HT1080 (cell line): ENCODE data around the gene TPPP2. TPM values are rescaled to one million over a fixed set of nuclear protein-coding genes. Genes with fewer than 3 reads are reported as not detected.
"Not testable (repeated sequence)": the region's sequence is repeated elsewhere in the genome, so short reads cannot be mapped to it uniquely, and the experiment has no call there.

Experiments used
- DNase-seq: peaks from one replicate; pipeline ENCODE4 v3.0.0-alpha.2; 2015; ENCODE audit warnings: low read depth
- polyA plus RNA-seq, 2 experiments: library from polyadenylated mRNA; depleted of rRNA; stranded (reverse); fragments of >200 nt; gene quantifications; 2 replicates each; pipeline ENCODE4 v1.2.3, GENCODE V29; 2015
- total RNA-seq: library from RNA; depleted of rRNA; stranded (reverse); fragments of >200 nt; shearing (Covaris generic); gene quantifications from 2 replicates; pipeline ENCODE4 v1.2.3, GENCODE V29; 2014; rRNA removed

The TPPP2 gene
- not detected in 2 replicates for total RNA-seq
- not detected in 2 replicates for polyA plus RNA-seq (2015; cell fraction: cytosol; rRNA removed)
- polyA plus RNA-seq (2015; cell fraction: nucleus; rRNA removed), result not detected in 2 replicates

DNA sequence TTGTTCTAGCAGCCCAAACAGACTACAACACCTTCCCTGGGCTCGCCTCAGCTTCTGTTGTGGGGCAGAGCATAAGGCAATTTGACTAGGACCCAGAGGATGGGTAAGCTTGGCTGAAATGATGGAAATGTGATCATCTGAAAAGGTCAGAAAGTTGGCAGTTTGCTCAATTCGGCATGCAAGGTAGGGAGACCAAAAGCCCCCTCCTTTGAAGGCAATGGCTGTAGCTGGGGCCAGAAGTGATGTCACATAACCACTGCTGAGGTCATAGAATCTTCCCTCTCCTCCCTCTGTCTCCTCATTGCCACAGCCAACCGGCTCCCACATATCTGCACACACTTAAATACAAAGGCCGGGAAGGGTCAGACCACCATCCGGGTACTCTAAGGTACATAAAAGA is at the start of gene TPPP2:
Gene TPPP2, plus strand, starts transcription at position 301 of the 400 bp plus-strand sequence. CDS start 365 bp downstream, outside the sequence.
- no peak for DNase-seq

DNA sequence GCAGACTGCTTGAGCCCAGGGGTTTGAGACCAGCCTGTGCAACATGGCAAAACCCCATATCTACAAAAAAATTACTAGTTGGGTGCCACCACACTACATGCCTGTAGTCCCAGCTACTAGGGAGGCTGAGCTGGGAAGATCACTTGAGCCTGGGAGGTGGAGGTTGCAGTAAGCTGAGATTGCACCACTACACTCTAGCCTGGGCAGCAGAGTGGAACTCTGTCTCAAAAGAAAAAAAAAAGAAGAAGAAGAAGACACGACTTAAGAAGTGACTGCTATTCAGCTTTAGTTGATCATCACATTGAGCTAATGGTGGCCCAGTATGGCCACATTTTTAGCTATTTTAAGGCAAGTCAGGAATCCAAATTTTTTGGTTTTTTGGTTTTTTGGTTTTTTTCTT is 49.1 kb upstream of the TPPP2 start:
- DNase-seq, result no peak

DNA sequence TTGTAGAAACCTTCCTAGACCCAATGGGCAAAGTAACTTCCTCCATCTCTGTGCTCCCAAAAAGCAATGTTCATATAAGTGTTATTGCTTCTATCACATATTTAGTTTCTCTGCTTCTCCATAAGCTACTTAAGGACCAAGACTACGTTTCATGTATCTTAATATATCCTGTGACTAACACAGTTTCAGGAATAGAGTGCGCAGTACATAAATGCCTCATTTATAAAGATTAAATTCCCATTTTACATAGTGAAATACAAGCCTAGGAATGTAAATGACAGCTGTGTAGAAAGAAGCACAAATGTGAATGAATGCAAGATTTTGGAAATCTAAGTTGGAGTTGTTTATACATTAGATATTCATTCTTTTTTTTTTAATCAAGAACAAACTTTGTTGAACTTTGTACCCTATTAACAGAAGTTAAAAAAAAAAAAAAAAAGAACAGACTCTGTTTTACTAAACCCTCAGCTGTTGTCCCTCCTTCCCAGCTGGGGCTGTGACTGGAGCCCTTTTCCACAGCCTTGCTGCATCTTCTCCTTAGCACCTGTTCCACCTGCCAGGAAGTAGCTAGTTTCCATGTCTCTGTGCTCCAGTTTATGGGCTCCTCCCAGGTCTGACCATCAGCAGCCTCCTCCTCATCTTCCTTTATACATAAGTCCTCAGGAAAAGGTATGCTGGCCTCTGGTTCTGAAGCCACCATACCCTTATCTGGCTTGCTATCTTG is 47.2 kb upstream of the TPPP2 start:
- DNase-seq, result no peak

DNA sequence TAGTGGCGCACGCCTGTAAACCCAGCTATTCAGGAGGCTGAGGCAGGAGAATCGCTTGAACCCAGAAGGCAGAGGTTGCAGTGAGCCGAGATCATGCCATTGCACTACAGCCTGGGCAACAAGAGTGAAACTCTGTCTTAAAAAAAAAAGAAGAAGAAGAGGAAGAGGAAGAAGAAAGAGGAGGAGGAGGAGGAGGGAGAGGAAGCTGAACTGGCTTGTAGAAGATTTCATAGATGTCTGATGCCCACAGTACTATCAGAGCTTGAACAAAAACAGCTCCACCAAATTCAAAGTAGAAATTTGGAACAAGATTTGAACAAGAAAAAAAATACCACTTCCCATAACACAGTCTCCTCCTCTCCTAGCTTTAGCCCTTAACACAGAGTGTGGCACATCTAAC is 44.4 kb upstream of the TPPP2 start:
- not testable (repeated sequence) for DNase-seq

DNA sequence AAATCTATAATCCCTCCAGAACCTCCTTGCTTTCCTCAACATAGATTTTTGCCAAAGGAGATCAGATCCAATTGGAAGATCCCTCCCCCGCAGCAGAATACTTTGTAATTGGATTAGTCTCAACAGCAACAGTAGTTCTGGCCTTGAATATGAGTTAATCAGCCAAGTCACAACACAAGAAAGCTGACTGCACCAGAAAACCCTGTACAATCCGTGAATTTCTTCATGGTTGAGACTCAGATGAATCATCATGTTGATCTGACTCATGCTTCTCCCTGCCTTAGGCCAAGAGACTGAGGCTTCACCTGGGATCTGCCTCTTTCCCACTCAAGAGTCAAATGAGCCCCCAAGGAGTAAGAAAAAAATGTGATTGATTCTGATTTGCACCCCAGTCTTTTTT is 43.2 kb upstream of the TPPP2 start:
- DNase-seq, result peak; percentile 92

DNA sequence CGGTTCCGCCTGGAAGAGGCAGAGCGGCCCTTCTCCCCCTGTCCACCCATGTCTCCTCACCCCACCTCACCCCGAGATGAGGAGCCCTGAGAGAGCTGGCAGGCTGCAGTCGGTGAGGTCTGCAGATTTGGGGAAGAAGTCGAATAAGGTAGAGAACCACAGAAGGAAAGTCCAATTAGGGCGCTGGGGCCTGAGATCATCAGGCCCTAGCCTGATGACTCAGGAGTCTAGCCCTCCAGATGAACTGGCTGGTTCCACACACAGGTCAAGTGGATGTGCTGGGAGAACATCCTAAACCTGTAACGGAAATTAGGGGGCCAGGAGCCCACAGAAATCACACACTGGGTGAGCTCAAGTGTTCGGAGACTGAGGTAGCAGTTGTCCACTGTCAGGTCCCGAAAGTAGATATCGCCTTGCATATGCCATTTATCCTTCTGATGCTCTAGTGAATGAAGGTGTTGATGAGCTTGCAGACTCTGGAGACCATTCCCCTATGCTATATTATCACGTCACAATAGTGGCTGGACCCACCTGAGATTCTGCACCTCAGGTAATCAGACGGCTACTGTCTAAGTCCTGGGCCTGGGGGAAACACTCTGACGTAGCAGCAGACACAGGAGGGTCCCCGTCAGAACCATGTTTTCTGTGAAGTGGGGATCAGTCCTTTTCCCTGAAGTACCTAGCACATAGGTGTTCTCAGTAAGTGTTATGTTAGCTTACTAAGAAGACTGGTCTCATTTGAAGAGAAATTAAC is 41.1 kb upstream of the TPPP2 start:
- no peak for DNase-seq

DNA sequence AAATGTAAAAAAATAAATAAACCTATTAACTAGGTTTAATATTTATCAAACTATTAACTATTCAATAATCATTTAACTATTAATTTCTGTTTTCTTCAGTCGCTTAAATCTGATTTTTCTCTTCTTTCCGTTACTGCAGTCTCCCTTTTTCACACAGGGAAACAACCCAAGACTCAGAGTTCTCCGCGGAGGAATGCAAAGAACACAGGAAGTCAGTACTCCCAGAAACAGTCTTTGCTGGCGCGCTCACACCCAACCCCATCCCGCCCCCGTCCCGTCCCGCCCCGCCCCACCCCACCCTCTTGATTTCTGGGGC is 40.6 kb upstream of the TPPP2 start:
- DNase-seq, result no peak

DNA sequence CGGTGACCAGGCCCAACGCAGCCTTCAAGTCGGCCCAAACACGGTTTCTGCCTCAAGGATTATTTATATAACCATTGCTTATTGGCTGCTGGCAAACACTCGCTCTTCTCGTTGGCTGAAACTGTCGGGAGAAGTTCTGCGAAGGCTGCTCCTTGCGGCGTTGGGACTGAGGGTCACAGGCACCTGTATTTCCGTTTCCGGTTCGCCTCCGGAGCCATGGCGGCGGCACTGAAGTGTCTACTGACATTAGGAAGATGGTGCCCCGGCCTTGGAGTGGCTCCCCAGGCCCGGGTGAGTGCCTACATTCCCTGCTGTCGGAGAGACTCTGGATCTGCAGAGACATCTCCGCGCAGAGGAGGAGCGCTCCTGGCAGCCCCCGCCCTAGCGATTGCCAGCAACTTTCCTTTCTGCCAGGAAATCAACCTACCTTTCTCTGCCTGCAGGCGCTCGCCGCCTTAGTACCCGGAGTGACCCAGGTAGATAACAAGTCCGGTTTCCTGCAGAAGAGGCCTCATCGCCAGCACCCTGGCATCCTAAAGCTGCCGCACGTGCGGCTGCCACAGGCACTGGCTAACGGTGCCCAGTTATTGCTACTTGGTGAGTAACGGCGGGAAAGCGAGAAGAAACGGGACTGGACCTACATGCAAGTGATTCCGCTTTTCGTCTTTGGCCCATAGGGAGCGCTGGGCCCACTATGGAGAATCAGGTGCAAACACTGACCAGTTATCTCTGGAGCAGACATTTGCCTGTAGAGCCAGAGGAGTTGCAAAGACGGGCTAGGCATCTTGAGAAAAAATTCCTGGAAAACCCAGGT is 40.0 kb upstream of the TPPP2 start, which contains the start of gene METTL17:
Gene METTL17, plus strand, starts transcription at position 194 of the 814 bp plus-strand sequence. Its CDS starts 23 bp downstream, at position 217.
- DNase-seq, result peak; percentile 96

DNA sequence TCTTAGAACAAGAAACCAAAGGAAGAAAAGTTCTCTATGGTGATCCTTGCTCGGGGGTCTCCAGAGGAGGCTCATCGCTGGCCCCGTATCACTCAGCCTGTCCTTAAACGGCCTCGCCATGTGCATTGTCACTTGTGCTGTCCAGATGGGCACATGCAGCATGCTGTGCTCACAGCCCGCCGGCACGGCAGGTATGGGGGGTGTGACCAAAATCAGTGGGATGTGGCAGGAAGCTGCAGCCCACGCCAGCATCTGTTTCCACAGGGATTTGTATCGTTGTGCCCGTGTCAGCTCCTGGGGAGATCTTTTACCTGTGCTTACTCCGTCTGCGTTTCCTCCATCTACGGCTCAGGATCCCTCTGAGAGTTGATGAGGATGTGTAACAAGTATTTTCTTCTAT is 33.5 kb upstream of the TPPP2 start:
- no peak for DNase-seq

DNA sequence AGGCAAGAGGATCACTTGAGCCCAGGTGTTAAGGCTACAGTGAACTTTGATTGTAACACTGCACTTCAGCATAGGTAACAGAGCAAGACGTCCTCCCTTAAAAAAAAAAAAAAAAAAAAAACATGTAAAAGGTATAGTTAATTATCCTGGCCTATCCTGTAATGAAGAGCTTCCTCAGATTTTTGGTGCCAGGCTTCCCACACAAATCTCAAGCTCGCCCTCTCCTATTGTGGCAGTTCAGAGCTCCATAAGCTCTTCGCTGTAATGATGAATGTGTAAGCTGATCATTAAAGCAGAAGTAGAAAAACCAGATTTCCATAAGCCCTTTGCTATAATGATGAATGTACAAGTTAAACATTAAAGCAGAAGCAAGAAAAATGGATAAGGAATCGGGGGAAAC is 32.9 kb upstream of the TPPP2 start:
- no peak for DNase-seq

DNA sequence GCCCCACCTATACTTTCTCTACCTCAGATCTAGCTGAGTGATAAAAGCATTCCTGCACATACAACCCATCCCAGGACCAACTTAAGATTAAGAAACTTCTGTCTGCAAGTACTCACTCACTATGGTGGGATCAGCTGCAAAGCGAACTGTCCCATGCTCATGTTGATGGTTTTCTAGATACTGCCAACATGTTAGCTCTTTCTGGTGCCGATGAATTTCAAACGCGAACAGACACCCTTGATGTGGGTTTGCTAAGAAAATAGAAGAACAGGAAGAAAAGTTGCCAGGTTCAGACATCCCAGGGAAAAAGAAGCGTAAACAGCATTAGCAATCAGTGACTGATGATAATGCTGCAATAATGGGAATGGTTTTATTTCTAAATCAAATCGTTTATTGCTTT is 32.5 kb upstream of the TPPP2 start:
- no peak for DNase-seq

DNA sequence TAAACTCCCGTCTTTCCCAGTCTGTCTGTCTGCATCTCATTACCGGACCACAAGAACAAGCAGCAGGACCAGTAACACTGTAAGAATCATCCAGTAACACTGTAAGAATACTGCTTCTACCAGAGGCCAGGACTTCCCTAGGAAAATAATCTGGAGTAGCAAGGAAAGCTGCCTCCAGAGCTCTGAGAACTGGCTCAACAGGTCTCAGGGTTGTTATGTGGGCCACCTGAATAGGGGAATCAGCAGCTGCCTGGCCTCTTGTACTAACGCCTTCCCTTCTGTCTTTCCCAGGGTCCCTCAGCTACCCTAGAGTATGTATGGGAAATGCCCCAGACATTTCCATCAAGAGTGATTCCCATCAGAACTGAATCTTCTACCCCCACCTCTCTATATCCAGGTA is 31.9 kb upstream of the TPPP2 start:
- DNase-seq, result no peak

DNA sequence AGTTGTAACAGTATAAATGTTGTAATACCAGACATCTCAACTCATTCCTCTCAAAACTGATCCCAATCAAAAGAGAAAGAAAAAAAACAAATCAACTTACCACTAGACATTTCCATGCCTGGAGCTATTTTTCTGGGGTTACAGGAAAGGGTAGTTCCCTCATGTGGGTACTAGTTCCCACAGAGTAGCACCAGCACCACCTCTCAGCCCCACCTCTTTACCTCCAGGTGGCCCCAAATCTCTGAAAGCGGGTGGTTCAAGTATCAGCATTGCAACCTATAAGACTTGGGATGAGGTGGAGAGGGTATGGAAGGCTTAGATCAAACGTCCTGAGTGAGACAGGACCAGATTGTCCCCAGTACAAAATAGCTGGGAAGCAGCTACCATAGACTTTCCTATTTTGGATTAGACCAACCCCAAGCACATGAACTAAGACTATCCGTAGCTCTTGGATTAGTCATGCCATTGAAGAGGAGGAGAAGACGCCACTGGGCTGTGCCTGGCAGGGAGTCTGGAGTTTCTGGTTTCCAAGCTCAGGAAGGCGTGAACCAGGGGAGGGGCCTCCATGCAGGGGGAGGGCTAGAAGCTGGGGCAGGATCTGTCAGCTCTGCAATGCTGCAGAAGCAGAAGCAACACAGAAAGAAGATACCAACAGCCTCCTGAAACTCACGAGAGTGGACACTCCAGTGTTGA is 31.2 kb upstream of the TPPP2 start, which contains the start of gene SLC39A2:
Gene SLC39A2, plus strand, starts transcription at position 620 of the 693 bp plus-strand sequence. CDS start 154 bp downstream, outside the sequence.
- peak; percentile 80 for DNase-seq

DNA sequence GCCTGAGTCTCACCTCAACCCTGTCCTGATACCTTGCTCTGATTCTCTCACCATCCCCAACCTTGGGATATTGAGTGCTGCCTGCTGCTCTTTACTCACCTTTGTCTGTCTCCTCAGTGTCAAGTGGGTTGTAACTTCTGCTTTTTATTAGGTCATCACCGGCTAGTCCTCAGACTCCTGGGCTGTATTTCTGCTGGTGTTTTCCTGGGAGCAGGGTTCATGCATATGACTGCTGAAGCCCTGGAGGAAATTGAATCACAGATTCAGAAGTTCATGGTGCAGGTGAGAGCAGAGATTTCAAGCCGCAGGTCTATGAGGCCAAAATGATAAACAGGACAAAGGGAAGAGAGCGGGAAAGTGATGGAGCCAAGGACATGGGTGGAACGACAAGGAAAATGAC is 30.4 kb upstream of the TPPP2 start:
- DNase-seq, result no peak

DNA sequence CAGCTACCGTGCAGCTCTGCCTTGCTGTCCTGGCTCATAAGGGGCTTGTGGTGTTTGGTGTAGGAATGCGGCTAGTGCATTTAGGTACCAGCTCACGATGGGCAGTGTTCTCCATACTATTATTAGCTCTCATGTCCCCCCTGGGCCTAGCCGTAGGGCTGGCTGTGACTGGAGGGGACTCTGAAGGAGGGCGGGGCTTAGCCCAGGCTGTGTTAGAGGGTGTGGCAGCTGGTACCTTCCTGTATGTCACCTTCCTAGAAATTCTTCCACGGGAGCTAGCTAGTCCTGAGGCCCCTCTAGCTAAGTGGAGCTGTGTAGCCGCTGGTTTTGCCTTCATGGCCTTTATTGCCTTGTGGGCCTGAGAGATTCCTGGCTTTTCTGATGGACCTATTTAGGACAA is 28.8 kb upstream of the TPPP2 start:
- no peak for DNase-seq

DNA sequence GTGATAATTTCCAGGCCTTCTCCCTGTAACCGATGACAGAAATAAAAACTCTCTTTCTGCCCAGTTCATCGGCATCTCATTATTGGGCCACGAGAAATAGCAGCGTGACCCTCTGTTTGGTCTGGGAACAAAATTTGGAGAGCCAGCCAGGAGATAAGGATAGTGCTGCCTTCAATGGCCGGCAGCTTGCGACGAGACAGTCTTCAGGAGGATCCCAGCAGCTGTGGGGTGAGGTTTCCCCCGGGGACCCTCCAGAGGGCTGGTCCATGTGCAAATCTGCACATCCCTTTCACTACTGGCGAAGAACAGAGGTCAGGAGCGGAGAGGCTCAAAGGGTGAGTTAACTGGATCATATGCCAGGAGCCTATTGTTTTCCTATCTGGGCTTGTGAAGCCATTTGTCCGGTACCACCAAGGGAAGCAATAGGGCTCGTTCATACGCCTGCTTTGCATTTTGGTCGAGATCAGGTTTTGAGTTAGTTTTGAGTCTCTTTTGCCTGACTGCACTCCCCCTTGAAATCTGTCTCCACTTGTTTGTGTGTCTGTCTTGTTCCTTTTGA is 26.1 kb upstream of the TPPP2 start:
- DNase-seq, result no peak

DNA sequence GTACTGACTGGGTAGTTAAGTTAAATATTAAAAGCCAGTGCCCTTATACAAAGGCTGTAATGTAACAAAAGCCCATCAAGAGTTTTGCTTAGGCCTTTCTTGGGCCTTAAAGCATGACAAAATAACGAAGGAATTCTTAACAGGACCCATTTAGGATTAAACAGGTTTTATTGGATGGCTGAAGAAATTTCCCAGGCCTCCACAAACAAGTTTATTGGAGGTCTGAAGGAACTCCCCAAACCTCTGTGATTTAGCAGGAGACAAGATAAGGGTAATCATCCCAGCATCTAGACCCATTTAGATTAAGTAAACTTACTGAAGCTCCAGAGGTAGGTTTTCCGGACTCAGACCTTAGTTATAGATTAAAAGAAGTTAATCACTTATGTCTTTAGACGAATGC is 20.3 kb upstream of the TPPP2 start:
- DNase-seq, result not testable (repeated sequence)

DNA sequence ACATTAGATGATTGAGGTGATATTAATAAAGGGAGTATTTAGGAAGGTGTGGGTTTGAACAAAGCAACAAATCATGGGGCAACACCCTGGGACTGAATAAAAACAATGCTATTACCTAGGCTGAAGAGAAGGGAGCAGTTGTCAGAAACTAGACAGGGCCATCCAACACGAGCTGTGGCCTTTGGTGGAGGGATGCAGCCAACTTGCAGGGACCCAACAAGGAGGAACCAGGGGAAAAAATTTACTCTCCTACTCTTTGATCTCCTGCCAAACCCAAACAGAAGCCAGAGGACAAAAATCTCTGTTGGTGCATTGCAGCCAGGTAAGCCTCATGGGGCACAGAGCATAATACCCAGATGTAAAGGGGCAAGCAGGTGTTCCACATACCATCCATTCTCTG is 18.9 kb upstream of the TPPP2 start:
- no peak for DNase-seq

DNA sequence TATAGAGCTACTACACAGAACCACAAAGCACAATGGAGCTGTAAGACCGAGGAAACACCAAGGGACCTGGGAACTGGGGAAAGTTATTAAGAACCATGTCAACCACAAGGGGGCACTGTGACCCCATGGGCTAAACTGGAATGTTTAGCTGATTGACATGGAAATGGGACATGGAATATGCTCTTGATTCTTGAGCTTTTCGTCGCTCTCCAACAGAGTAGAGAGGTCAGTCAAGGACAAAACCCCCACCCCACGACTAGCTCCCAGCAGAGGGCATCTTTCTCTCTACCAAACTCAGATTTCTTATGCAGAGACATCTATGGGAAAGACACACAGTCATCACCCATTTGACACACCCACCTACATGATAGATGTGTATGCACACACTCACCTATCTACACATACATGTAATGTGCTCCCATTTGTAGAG is 15.2 kb upstream of the TPPP2 start:
- peak; percentile 75 for DNase-seq

DNA sequence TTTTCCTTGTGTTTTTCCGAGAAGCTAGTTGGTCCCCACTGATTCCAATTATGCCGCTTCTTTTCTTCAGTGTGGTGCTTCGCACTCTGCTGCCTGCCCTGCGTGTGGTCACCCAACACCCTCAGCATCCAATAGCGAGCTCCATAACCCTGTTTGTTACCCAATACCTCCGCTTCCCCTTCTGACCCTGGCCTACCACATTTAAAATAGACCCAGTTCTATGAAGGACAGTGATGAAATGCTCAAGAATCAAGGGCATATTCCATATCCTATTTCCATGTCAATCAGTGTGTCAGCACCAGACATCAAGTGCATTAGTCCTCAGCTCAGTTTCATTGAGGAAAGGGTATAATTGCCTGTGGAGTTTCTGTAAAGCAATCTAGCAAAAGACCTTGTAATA is 14.7 kb upstream of the TPPP2 start:
- DNase-seq, result no peak
